SU-DHL-6 (cell line): Measurements from ENCODE around the gene CTDP1.
A peak's percentile ranks its signal among the peaks of the same experiment; 100 is the strongest.

Experiments used
- H2AFZ ChIP-seq: fragments of 200-600 bp; sonication (generic); 2 replicates; pipeline ENCODE4 v1.6.1; 2014; ENCODE audit warnings: low read depth, mild to moderate bottlenecking, moderate library complexity, mixed read lengths, antibody characterized with exemption, low read length; ENCODE audit not compliant: severe bottlenecking
- H3F3A ChIP-seq: fragments of 200-600 bp; shearing (Covaris generic); 2 replicates; pipeline ENCODE4 v1.6.0; 2016; ENCODE audit warnings: antibody characterized with exemption, mild to moderate bottlenecking; ENCODE audit not compliant: insufficient read depth
- H3K27ac ChIP-seq: fragments of 200-600 bp; sonication (generic); 2 replicates; pipeline ENCODE4 v1.5.1; 2016; ENCODE audit warnings: low read depth, mild to moderate bottlenecking, low read length, moderate library complexity, mixed read lengths
- H3K27me3 ChIP-seq: fragments of 200-600 bp; sonication (generic), shearing (Covaris generic); 2 replicates; pipeline ENCODE4 v1.6.0; 2014; ENCODE audit warnings: mild to moderate bottlenecking, low read length
- H3K36me3 ChIP-seq: fragments of 200-600 bp; sonication (generic); 2 replicates; pipeline ENCODE4 v1.6.1; 2014; ENCODE audit warnings: mild to moderate bottlenecking, low read length, mixed read lengths
- H3K4me2 ChIP-seq: fragments of 300-600, 200-600 bp; shearing (Covaris generic), sonication (generic); 2 replicates; pipeline ENCODE4 v1.6.0; 2014; ENCODE audit warnings: low read length, low read depth, mild to moderate bottlenecking; ENCODE audit not compliant: poor library complexity, severe bottlenecking
- H3K4me3 ChIP-seq: fragments of 200-600 bp; sonication (generic); 2 replicates; pipeline ENCODE4 v1.5.1; 2014; ENCODE audit warnings: antibody characterized with exemption, low read length, mild to moderate bottlenecking, mixed read lengths; ENCODE audit not compliant: insufficient read depth, poor library complexity, severe bottlenecking
- H3K79me2 ChIP-seq: fragments of 200-600 bp; sonication (generic); 2 replicates; pipeline ENCODE4 v1.6.1; 2014; ENCODE audit warnings: mild to moderate bottlenecking, low read length, moderate library complexity; ENCODE audit not compliant: insufficient read depth
- H3K9ac ChIP-seq: fragments of 200-600 bp; sonication (generic); 2 replicates; pipeline ENCODE4 v1.7.0; 2014; ENCODE audit warnings: mild to moderate bottlenecking, low read length
- H3K9me2 ChIP-seq: fragments of 200-600 bp; sonication (generic); replicated peaks from 2 replicates; pipeline ENCODE4 v1.6.1; 2014; ENCODE audit warnings: low read length; ENCODE audit not compliant: insufficient read depth
- H3K9me3 ChIP-seq: fragments of 200-600 bp; sonication (generic); 2 replicates; pipeline ENCODE4 v1.6.1; 2014; ENCODE audit warnings: low read length, mixed read lengths; ENCODE audit not compliant: insufficient read depth
- H4K20me1 ChIP-seq: fragments of 200-600 bp; sonication (generic); 2 replicates; pipeline ENCODE4 v1.6.1; 2014; ENCODE audit warnings: low read depth, mild to moderate bottlenecking, antibody characterized with exemption, low read length, moderate library complexity, mixed read lengths
- CTCF ChIP-seq: fragments of 200-600 bp; sonication (generic); IDR thresholded peaks from one replicate; pipeline ENCODE4 v1.5.1; 2017; ENCODE audit warnings: antibody characterized with exemption, mild to moderate bottlenecking, low read length, moderate library complexity; ENCODE audit not compliant: insufficient read depth, poor library complexity, severe bottlenecking
- EZH2phosphoT487 ChIP-seq: fragments of 200-600 bp; sonication (generic), shearing (Covaris generic); conservative IDR thresholded peaks from 2 replicates; pipeline ENCODE4 v1.6.1; 2018; ENCODE audit warnings: mild to moderate bottlenecking, antibody characterized with exemption, low read length, moderate library complexity, mixed read lengths

The CTDP1 gene

GRCh38 chr18:79668203-79668602, 11.4 kb upstream of the CTDP1 start:
- no peak overlapping the region for H3K4me2 ChIP-seq
- no peak overlapping the region for H3K27ac ChIP-seq

GRCh38 chr18:79672490-79673276, 6.9 kb upstream of the CTDP1 start:
- Histone ChIP-seq H3K79me2 (no peaks in the 10 kb centered on the region), H3K27ac (no peak overlapping the region), H3K27me3 (no peaks in the 10 kb centered on the region), H2AFZ (no peak overlapping the region), H3K9me3 (no peaks in the 10 kb centered on the region), H3K4me3 (no peak overlapping the region), H3K36me3 (peaks cover 3% of the 10 kb centered on the region; the same call in 1 of the 2 replicates), H3K9me2 (no peaks in the 10 kb centered on the region), H4K20me1 (no peaks in the 10 kb centered on the region), H3K4me2 (no peak overlapping the region), H3F3A (no peaks in the 10 kb centered on the region), H3K9ac (no peak overlapping the region)
- no peak for TF ChIP-seq EZH2phosphoT487
- no peak for TF ChIP-seq CTCF

More at GRCh38 chr18:79668203-79668602, 11.4 kb upstream of the CTDP1 start:
- TF ChIP-seq EZH2phosphoT487, result no peak
- no peak for TF ChIP-seq CTCF
- no peaks in the 10 kb centered on the region for H3K9me3 ChIP-seq
- no peaks in the 10 kb centered on the region for H3K27me3 ChIP-seq
- no peaks in the 10 kb centered on the region for H4K20me1 ChIP-seq
- H3K79me2 ChIP-seq, result no peaks in the 10 kb centered on the region
- no peak overlapping the region for H3K9ac ChIP-seq
- H3K4me3 ChIP-seq, result no peak overlapping the region
- no peaks in the 10 kb centered on the region for H3K9me2 ChIP-seq
- no peaks in the 10 kb centered on the region for H3K36me3 ChIP-seq
- no peaks in the 10 kb centered on the region for H3F3A ChIP-seq
- H2AFZ ChIP-seq, result no peak overlapping the region

GRCh38 chr18:79677221-79677620, 2.4 kb upstream of the CTDP1 start:
- Histone ChIP-seq H3K4me3 (no peak overlapping the region), H3K27ac (no peak overlapping the region), H3K36me3 (peaks cover 3% of the 10 kb centered on the region; the same call in 1 of the 2 replicates), H3K79me2 (peaks cover 28% of the 10 kb centered on the region), H3K9me2 (no peaks in the 10 kb centered on the region), H3K9me3 (no peaks in the 10 kb centered on the region), H3K27me3 (no peaks in the 10 kb centered on the region), H3F3A (no peaks in the 10 kb centered on the region), H2AFZ (no peak overlapping the region), H3K9ac (no peak overlapping the region), H4K20me1 (peaks cover 12% of the 10 kb centered on the region; the same call in 1 of the 2 replicates), H3K4me2 (peak overlapping the region; percentile 5)
- TF ChIP-seq EZH2phosphoT487, result no peak
- TF ChIP-seq CTCF, result no peak
